Fibroblast of lung (primary cell): Measurements from ENCODE around the gene ADGRV1.

ENCODE experiments used
- CTCF ChIP-seq, 2 donors: IDR thresholded peaks in 1 of 2; conservative IDR thresholded peaks in 1 of 2; 1 replicate in 1 of 2; 2 replicates in 1 of 2; pipeline ENCODE4 v1.5.1; 2011 to 2012; ENCODE audit warnings: low read length in 2 of 2, control low read depth in 1 of 2, inconsistent platforms in 1 of 2, low read depth in 1 of 2, mild to moderate bottlenecking in 1 of 2
- EZH2 ChIP-seq: IDR thresholded peaks from 2 replicates; pipeline ENCODE4 v1.5.1; 2012; ENCODE audit warnings: low read length, control low read depth, mild to moderate bottlenecking; ENCODE audit errors: missing control alignments

GRCh38 chr5:90894866-90895420 lies 336.3 kb downstream of the ADGRV1 start:
- no peak for TF ChIP-seq CTCF (conservative IDR thresholded peaks at IDR 0.05 in 1 of 2, IDR thresholded peaks at IDR 0.05 in 1 of 2; ENCODE audit: low read depth in 1 of 2, low read length in 2 of 2)
- TF ChIP-seq EZH2 = no peak
